ENCODE data around the gene TNFSF8.

The TNFSF8 gene

GRCh38 chr9:114935119-114935518 lies 4.7 kb upstream of the TNFSF8 start:
- no peak for DNase-seq

GRCh38 chr9:114932502-114932901 lies 2.1 kb upstream of the TNFSF8 start:
- no peak for DNase-seq

- no peak for DNase-seq
Measured at GRCh38 chr9:114931407-114931806, 1.0 kb upstream of the TNFSF8 start.

GRCh38 chr9:114929201-114929600 lies 1.2 kb downstream of the TNFSF8 start:
- DNase-seq = no peak

GRCh38 chr9:114928671-114929070 lies 1.7 kb downstream of the TNFSF8 start:
- DNase-seq = no peak

- DNase-seq = no peak
Measured at GRCh38 chr9:114928136-114928535, 2.3 kb downstream of the TNFSF8 start.

GRCh38 chr9:114925672-114926071 lies 4.7 kb downstream of the TNFSF8 start:
- no peak for DNase-seq

- no peak for DNase-seq
Measured at GRCh38 chr9:114925039-114925438, 5.4 kb downstream of the TNFSF8 start.

GRCh38 chr9:114924327-114924726 lies 6.1 kb downstream of the TNFSF8 start:
- DNase-seq = no peak

GRCh38 chr9:114923918-114924317 lies 6.5 kb downstream of the TNFSF8 start:
- DNase-seq = no peak

- DNase-seq = no peak
Measured at GRCh38 chr9:114921171-114921570, 9.2 kb downstream of the TNFSF8 start.

GRCh38 chr9:114919611-114920010 lies 10.8 kb downstream of the TNFSF8 start:
- no peak for DNase-seq

- no peak for DNase-seq
Measured at GRCh38 chr9:114916481-114916880, 13.9 kb downstream of the TNFSF8 start.

- DNase-seq = no peak
Measured at GRCh38 chr9:114914139-114914538, 16.3 kb downstream of the TNFSF8 start.

GRCh38 chr9:114913656-114914055 lies 16.7 kb downstream of the TNFSF8 start:
- DNase-seq = no peak

GRCh38 chr9:114913217-114913616 lies 17.2 kb downstream of the TNFSF8 start:
- DNase-seq = no peak

GRCh38 chr9:114911167-114911821 lies 19.1 kb downstream of the TNFSF8 start:
- no peak for DNase-seq

GRCh38 chr9:114910541-114910940 lies 19.9 kb downstream of the TNFSF8 start:
- no peak for DNase-seq

GRCh38 chr9:114909661-114910060 lies 20.7 kb downstream of the TNFSF8 start:
- no peak for DNase-seq

GRCh38 chr9:114908805-114909448 lies 21.5 kb downstream of the TNFSF8 start:
- no peak for DNase-seq

- DNase-seq = no peak
Measured at GRCh38 chr9:114908104-114908622, 22.2 kb downstream of the TNFSF8 start.

GRCh38 chr9:114906922-114907571 lies 23.3 kb downstream of the TNFSF8 start:
- no peak for DNase-seq

- no peak for DNase-seq
Measured at GRCh38 chr9:114905170-114905940, 25.0 kb downstream of the TNFSF8 start.
